GM13976 (cell line): Measurements from ENCODE around the gene CFAP92.
A peak's percentile ranks its signal among the peaks of the same experiment; 100 is the strongest.

Experiments used
- DNase-seq: peaks from one replicate; pipeline ENCODE4 v3.0.0; 2012; ENCODE audit warnings: low spot score
- in situ Hi-C: fragments of 300-500 bp; cut with MboI; formaldehyde crosslinking; loops from one replicate; pipeline ENCODE4 v1.12.0; 2022; ENCODE audit warnings: low sequenced_read_pairs, mixed read lengths, inconsistent platforms; ENCODE audit not compliant: unreplicated experiment
- TF ChIP-seq, protein P1 (sequence below): IDR thresholded peaks from 2 replicates; pipeline ENCODE4 v1.5.1; 2012; ENCODE audit warnings: borderline replicate concordance, mild to moderate bottlenecking; ENCODE audit not compliant: insufficient read depth; ENCODE audit errors: extremely low read depth, missing control alignments, control extremely low read depth

The CFAP92 gene

DNA sequence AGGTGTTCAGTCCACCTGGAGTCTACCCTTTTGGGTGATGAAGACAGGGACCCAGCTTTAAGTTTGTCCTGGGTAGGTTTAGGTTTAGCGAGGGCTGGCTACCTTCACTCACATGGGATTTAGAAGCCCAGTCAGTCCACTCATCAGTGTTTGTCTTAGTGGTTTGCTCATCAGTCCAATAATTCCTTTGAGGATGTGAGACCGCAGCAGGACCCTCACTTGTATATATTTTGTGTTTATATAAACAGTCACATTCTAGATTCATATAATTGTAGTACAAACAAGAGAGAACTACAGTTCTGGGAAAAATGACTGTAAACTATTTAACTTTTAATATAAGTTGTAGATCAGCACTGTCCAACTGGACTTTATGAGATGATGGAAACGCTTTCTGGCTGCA lies 25.4 kb upstream of the CFAP92 start:
- TF ChIP-seq, protein P1, sequence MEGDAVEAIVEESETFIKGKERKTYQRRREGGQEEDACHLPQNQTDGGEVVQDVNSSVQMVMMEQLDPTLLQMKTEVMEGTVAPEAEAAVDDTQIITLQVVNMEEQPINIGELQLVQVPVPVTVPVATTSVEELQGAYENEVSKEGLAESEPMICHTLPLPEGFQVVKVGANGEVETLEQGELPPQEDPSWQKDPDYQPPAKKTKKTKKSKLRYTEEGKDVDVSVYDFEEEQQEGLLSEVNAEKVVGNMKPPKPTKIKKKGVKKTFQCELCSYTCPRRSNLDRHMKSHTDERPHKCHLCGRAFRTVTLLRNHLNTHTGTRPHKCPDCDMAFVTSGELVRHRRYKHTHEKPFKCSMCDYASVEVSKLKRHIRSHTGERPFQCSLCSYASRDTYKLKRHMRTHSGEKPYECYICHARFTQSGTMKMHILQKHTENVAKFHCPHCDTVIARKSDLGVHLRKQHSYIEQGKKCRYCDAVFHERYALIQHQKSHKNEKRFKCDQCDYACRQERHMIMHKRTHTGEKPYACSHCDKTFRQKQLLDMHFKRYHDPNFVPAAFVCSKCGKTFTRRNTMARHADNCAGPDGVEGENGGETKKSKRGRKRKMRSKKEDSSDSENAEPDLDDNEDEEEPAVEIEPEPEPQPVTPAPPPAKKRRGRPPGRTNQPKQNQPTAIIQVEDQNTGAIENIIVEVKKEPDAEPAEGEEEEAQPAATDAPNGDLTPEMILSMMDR: no peak
- in situ Hi-C loops: no loop called here

DNA sequence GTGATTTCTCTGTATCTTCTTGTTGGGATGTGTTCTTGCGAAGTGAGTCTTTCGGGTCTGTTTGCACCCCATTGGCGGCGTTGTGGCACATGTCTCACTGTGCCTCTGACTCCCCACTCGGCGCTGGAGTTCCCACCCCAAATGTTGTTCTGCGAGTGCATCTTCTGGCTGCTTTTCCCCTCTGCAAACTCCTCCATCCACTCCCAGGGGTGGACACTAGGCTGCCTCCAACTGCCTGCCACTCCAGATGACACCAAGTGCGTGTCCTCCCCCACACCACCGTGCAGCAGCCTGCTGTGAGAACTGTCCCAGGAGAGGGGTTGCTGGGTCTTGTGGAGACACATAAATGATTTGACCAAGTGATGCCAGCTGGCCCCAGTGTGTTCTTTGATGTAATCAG lies 24.9 kb upstream of the CFAP92 start:
- DNase-seq: no peak
- TF ChIP-seq, protein P1: no peak
- in situ Hi-C loops: no loop called here

More for the DNA sequence above, 25.4 kb upstream of the CFAP92 start:
- DNase-seq: no peak

DNA sequence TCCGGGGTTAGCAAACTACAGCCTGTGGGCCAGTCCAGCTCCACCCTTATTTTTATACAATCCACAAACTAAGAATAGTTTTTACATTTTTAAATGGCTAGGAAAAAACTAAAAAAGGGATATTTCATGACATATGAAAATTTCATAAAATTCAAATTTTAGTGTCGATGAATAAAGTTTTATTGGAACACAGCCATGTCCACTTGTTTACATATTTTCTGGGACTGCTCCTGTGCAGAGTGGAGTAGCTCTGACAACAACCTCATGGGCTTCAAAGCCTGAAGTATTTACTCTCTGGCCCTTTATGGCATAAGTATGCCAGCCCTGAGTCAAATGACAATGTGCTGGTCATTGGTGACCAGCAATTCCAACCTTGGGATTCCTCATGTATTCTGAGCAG lies 24.4 kb upstream of the CFAP92 start:
- TF ChIP-seq, protein P1: no peak
- in situ Hi-C loops: no loop called here
- DNase-seq: no peak

- in situ Hi-C loops: no loop called here
- TF ChIP-seq, protein P1: no peak
- DNase-seq: no peak
Observed at GRCh38 chr3:129017484-129017899, 23.6 kb upstream of the CFAP92 start.

- DNase-seq: peak; percentile 81
- TF ChIP-seq, protein P1: no peak
- in situ Hi-C loops: no loop called here
Observed at GRCh38 chr3:129016720-129017483, 23.0 kb upstream of the CFAP92 start.

GRCh38 chr3:129016356-129016719 lies 22.5 kb upstream of the CFAP92 start:
- no peak for DNase-seq
- in situ Hi-C loops: no loop called here

More at GRCh38 chr3:129016356-129016719, 22.5 kb upstream of the CFAP92 start:
- TF ChIP-seq, protein P1: no peak
